CD4-positive, alpha-beta T cell treated with Interferon gamma for 1 hour (primary cell): Measurements from ENCODE around the gene BBLN.
A peak's percentile ranks its signal among the peaks of the same experiment; 100 is the strongest.
"Not testable (repeated sequence)": the region's sequence is repeated elsewhere in the genome, so short reads cannot be mapped to it uniquely, and the experiment has no call there.

Experiments used
- DNase-seq: peaks from one replicate; pipeline ENCODE4 v3.0.0-alpha.2; 2020

Gene BBLN, protein sequence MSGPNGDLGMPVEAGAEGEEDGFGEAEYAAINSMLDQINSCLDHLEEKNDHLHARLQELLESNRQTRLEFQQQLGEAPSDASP

DNA sequence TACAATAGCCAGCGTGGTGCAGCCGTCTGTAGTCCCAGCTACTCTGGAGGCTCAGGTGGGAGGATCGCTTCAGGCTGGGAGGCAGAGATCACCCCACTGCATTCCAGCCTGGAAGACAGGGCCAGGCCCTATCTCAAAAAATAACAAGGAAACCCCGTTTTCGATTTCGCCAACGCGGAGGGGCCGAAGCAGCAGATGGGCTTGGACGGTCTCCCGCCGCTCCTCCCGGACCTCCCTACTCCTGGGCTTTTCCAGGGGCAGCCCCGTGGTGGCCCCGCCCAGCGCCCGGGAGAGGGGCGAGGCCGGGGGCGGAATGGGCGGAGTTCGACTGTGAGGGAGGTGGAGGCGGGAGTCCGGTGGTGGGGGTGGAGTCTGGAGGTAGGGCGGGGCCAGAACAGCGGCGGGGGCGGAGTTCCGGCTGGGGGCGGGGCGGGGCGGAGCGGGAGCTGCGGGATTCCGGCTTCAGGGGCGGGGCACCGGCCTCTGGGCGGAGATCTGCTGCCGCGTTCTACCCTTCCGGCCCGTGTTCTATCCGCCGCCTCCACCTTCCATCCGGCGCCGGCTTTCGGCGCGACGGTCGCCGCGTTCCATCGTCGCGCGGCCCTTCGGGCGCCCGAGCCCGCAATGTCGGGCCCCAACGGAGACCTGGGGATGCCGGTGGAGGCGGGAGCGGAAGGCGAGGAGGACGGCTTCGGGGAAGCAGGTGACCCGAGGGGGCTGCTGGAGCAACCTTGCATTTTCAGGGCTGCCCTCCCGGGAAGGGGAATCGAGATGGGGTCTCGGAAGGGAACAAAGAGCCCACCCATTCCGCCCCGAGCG lies at the start of gene BBLN:
Gene BBLN (plus strand): TSS at position 482 of the 819 bp plus-strand sequence. CDS start 143 bp downstream, at position 625.
- DNase-seq: peak; percentile 92

DNA sequence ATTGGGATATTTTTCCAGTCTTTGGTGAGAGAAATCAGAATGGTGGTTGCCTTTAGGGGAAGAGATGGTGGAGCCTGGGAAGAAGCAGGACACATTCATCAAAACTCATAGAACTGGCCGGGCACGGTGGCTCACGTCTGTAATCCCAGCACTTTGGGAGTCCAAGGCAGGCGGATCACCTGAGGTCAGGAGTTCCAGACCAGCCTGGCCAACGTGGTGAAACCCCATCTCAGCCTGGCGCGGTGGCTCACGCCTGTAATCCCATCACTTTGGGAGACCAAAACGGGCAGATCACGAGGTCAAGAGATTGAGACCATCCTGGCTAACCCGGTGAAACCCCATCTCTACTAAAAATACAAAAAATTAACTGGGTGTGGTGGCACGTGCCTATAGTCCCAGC lies 48.3 kb upstream of the BBLN start:
- not testable (repeated sequence) for DNase-seq

DNA sequence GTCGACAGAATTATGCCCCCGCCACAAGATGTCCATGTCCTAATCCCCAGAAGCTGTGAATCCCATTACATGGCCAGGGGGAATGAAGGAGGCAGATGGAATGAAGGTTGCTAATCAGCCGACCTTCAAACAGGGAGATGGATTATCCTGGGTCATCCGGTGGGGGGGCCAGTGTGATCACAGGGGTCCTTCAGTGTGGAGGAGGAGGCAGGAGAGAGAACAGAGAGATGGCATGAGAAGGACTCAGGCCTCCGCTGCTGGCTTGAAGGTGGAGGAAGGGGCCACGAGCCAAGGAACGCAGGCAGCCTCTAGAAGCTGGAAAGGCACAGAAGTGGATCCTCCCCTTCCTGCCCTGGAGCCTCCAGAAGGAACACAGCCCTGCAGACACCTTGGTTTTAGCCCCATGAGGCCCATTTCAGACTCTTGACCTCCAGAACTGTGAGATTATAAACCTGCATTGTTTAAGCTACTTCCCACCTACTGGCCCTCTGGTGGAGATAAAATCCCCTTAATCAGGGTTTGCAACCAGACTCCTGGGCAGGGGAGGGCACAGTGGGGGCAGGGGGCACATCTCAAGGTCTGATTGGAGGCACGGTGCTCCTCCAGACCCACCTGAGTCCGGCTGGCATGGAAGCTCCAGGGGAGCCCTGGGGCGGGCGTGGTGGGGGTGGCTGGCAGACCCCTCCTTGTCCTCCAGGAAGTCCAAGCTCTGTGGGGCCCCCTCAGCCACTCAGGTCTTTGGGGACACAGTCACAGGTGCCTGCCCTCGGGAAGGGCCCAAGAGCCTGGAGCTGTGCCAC lies 46.3 kb upstream of the BBLN start:
- DNase-seq: no peak

DNA sequence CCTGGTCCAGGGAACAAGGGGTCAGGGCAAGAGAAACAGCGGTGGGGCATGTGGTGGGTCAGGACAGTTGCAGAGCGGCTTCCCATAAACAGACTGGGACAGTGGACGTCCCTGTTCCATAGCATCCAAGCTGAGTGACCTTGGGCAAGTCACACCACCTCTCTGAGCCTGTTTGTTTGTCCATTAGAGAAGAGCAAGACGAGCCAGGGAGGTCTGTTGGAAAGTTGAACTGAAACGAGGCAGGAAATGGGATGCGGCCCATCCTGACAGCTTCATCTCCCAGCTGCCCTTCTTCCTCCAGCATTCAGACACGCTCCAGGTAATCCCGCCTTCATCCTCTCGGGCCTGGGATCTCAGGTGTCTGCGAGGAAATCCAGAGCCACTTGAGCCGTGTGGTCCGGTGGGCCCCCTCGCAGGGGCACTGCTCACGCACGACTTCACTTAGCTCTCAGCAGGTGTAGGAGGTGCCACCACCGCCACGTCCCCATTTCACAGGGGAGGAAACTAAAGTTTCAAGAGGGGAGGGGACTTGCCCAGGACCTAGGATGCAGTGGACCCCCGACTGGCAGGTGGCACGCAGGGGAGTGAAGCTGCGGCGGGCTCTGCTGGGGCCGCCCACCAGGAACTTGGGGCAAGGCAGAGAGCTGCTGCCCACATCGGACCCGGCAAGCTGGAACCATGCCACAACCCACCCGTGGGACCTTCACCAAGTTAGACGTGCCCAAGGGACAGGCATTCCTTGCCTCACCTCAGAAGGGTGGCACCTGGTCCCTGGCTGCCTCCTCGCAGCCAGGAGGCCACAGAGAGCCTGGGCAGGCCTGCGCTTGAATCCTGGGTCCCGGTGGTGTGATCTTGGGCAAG lies 45.5 kb upstream of the BBLN start:
- no peak for DNase-seq

DNA sequence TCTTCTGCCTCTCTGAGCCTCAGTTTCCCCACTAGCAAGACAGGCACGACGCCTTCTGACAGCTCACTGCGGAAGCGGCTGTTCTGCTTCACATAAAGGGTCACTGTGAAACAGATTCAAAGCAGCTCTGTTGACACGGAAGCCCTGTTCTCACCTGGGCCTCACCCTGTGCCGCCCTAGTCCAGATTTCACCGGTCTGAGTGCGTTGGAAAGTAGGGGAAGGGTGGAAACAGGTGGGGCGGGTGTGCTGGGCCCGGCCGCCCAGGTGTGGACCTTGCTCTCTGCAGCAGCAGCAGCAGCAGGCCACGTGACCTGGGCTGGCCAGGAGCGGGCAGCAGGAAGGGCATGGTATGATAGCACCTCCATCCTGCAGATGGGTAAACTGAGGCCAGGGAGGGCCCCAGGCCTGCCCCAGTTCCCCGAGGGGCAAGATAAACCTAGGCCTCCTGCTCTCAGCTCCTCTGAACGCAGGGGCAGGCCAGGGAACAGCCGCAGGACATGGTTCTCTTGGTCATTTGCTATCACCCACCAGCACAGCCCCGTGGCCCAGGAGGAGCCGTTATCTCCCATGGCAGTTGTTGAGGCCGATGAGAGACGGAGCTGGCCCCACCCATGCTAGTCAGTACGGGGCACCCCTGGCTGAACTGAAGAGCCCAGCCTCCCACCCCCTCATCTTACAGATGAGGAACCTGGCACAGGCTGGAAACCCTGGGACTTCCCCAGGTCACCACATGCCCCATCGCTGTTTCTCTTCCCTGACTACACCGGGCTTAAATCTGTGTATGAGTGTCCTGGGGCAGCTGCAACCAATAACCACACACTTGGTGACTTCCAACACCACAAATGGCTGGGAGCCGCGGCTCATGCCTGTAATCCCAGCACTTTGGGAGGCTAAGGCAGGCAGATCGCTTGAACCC lies 44.6 kb upstream of the BBLN start:
- DNase-seq: peak; percentile 74

DNA sequence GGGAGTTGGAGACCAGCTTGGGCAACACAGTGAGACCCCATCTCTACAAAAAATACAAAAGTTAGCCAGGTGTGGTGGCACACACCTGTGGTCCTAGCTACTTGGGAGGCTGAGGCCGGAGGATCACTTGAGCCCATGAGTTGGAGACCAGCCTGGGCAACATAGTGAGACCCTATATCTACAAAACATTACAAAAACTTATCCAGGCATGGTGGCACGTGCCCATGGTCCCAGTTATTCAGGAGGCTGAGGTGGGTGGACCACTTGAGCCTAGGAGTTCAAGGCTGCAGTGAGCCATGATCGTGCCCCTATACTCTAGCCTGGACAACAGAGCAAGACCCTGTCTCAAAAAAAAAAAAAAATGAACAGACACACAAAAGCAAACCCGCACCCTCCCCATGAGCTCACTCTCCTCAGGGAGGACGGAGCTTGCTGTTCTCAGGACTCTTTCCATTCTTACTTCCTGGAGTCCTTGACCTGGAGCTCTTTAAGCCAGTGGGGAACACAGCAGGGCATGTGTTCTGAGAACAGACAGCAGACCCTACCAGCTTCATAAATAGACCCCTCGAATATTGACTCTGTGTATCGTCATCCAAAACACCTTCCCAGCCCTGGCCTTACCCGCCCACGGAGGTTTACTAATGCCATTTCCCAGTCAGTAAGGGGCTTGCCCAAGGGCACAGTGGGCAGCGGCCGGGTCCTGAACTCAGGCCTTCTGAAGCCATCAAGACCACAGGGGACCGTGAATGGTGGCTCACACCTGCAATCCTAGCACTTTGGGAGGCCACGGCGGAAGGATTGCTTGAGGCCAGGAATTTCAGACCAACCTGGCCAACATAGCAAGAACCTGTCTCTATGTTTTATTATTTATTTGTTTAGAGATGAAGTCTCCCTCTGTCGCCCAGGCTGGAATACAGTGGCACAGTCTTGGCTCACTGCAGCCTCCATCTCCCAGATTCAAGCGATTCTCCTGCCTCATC lies 43.7 kb upstream of the BBLN start:
- DNase-seq: no peak

DNA sequence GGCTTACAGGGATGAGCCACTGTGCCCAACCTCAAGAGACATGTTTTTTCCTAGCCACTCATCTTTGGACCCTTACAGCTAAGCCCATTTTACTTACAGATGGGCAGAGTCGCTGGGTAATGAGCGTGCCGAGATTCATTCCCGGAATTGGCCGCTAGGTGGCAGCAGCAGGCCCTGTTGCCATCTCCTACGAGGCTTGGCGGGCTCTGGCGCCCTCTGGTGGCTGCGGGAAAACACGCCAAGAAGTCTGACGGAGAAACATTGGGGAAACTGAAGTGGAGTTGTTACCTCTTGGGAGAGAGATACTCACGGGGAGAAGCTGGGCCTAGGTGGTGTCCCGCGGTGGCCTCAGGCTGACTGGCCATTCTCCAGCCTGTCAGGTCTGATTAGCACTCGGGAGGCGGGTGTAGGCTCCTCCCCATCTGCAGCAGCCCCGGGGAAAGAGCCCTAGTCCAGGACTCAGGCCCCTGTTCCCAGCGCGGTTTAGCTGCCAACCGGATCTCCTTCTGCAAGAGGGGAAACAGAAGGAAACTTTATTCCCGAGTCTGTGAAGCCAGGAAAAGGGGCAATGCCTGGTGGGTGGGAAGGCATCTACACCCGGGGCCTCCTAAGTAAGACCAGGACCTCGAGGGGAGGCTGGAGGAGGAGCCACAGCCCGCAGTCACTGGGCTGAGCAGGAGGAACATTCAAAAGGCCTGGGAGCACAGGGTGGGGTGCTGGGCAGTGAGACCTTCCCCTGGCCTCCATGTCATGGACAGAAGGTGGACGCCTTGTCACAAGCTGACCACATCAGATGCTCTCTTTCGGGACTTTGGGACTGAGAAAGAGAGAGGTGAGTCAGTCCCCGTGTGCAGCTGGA lies 42.2 kb upstream of the BBLN start:
- DNase-seq: peak; percentile 88

DNA sequence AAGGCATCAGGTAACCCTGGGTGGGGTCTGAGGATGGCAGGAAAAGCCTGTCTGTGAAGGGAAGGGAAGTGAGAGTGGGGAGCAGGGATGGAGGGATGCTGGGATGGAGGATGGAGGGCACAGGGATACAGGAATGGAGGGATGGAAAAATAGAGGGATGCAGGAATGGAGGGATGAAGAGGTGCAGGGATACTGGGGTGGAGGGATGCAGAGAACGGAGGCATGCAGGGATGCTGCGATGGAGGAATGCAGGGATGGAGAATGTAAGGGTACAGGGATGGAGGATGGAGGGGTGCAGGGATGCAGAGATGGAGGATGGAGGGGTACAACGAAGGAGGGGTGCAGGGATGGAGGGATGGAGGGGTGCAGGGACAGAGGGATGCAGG lies 41.6 kb upstream of the BBLN start:
- no peak for DNase-seq

DNA sequence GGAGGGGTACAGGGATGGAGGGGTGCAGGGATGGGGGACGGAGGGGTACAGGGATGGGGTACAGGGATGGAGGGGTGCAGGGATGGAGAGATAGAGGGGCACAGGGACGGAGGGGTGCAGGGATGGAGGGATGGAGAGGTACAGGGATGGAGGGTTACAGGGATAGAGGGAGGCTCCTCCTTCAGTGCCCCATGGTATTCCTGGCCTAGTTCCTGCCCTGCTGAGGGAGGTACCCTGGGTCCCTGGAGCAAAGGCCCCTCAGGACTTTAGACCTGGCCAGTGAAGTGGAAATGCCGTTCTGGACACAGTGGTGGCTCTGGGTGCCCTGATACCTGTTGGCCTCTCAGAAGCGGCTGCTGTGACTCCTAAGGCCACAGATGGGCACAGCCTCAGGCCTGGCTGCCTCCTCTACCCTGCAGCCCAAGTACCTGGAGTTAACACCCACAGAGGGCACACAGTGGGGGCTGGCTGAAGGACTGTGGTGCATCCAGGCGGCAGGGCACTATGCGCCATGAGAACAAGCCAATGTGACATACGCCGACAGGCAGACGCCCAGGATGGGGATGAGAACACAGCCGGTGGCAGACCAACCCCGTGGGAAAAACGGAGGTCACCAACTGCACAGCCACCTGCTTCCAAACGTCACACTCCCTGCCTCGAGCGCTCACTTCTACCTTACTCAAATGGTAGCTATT lies 40.9 kb upstream of the BBLN start:
- DNase-seq: no peak

DNA sequence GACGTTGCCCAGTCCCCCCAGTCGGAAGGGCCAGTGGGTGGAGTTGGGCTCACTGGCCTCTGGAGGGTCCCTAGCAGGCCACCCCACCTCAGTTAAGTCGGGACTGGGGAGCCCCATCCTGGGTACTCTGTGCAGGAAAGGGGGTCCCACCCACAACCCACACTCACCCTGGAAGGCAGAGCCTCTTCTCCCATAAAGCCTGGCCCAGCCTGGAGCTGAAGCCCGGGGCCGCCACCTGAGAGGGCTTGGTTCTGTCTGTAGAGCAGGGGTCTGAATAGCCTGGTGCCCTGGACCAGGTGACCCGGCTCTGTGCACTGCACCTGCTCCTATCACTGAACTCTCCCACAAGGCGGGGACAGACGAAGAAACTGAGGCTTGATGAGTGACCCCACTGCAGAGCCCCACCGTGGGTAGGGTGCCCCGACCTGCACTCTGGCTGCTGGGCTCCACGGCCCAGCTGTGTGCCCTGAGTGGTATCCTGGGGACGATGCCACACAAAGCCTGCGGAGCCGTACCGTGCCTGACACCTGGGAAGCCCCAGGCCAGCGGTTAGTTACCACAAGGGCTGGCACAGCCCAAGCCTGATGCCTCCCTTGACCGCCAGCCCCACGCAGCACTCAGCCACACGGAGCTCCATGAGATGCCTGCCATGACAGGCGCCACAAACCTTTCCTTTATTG lies 39.9 kb upstream of the BBLN start:
- DNase-seq: no peak

DNA sequence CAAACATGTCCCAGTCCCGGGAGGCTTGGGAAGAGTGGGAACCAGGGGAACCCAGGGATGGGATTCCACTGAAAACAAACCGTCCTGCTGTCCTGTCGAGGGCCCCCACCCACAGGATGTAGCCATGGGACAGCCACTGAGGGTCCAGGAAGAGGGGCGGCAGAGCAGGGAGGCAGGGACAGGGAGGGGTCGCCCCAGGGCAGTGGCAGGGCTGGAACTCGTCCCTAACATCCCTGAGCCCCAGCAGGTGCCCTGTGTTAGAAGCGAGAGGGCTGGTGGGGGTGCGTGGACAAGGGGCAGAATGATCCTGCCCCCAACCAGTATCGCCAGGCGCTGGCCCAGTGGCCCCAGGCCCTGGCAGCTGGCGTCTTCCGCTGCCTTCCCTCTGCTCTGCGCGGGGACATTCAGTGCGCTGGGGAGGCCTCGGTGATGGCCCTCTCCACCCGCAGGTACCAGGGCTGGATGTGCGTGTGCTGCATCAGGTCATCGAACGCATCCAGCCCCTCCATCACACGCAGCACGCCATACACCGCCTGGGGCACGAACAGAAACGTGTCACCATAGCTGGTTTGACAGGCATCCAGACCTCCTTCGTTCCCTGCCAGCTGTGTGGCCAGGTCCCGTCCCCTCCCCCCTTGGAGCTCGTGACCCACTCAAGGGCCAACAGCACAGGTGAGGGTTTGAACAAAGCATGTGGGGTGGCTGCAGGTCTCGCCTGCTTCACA lies 39.2 kb upstream of the BBLN start:
- DNase-seq: no peak

DNA sequence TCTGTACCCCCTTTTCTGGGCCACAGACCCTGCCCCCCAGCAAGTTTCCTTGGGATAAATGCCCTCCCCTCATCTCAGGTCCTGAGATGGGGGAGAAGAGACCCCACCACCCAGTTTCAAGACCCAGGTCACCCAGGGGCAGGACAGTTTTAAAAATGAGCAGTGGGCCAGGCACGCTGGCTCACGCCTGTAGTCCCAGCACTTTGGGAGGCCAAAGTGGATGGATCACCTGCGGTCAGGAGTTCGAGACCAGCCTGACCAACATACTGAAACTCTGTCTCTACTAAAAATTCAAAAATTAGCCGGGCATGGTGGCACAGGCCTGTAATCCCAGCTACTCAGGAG lies 38.6 kb upstream of the BBLN start:
- no peak for DNase-seq

DNA sequence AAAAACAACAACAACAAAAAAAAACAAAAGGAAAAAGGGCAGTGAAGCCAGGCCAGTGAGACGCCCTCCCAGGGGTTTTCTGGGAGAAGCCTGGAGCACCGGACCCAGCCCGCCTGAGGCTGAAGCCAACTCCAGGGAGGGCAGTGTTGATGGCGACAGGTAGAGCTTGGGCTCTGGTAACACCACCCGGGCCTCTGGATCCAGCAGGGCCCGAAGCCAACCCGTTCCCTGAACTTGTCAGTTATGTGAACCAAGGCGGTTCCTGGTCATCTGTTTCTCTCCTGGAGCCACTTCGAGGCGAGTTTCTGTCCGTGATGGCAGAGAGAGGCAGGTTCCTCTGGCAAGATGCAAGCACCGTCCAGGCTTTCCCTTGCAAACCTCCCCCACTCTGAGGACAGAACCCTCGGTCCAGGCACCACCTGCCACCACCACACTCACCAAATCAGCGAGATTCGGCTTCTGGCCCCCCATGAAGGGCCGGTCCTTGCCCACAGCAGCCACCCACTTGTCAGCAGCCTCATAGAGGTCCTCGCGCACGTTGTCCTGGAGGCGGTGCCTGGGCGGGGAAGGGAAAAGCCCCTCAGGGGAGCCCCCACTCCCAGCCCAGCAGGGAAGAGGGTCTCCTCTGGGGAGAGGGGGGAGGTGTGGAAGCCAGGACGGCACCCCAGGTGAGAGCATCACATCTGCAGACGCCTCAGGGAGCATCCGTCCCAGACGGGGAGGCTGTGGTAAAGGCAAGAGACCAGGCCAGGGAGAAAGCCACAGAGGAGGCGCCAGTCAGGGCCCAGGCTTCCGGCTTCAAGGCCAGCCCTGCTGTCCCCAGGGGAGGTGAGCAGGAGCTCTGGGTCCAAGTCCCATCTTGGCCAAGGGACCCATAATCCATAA lies 37.9 kb upstream of the BBLN start:
- no peak for DNase-seq

DNA sequence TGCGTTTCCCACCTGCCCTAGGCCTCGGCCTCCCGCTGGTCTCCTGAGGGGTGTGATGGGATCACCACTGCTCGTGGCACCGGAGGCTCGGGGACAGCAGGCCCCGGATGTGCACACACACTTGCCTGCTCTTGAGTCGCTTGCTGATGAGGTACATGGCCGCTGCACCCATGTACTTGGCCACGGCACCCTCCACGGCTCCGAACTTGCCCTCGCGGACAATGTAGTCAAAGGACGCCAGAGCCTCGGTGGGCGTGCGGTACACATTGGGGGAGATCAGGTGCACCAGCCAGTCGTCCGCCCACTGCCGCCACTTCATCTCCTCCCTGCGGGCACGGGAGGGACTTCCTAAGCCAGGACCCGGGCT lies 37.3 kb upstream of the BBLN start:
- DNase-seq: no peak

DNA sequence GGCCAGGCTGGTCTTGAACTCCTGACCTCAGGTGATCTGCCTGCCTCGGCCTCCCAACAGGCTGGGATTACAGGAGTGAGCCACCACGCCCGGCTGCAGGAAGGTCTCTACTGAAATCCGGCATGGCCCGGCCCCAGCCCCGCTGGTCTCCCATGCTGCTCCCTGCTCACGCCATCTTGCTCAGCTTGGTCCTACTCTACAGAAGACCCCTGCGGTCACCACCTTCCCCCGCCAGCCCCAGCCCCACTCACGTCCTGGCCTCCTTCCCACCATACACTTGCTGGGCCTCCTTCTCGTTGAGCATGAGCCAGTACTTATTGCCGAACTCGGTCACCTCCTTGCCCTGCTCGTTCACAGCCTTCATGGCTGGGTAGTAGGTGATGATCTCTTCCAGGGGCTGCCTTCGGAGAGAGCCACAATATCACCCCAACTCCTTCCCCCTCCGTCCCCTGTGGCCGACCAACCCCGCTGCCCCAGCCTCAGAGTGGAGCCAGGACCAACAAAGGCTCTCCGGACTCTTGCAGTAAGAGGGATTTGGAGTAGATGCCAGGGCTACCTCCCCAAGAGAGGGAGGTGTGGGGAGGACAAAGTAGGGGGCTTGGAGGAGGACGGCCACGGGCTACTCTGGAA lies 36.5 kb upstream of the BBLN start:
- DNase-seq: no peak

DNA sequence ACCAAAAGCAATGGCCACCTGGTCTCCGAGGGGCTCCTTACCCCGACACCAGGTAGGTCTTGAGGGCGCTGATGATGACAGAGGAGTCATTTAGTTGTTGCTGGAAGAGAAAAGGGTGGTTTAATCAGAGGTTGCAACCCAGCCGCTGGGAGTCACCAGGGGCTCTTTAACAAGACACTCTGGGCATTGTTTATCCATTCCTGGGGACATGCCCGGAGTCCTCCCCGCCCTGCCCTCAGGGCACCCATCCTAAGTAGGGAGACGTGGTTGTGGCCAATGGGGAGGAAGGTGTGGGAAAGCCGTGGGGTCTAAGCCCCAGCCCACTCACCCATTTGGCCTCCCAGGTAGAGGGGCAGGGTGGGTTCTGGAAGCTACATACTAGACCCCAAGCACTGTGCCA lies 35.6 kb upstream of the BBLN start:
- DNase-seq: no peak
